HFF-Myc (cell line): Measurements from ENCODE around the gene FMO3.

ENCODE experiments used
- DNase-seq: peaks from one replicate; pipeline ENCODE4 v3.0.0-alpha.2; 2011; ENCODE audit warnings: low read depth; ENCODE audit errors: extremely low read depth
- H3K4me3 ChIP-seq: replicated peaks from 2 replicates; pipeline ENCODE4 v1.5.1; 2011; ENCODE audit warnings: low read depth, mild to moderate bottlenecking, control low read depth, low read length
- CTCF ChIP-seq: IDR thresholded peaks from 2 replicates; pipeline ENCODE4 v1.5.1; 2012; ENCODE audit warnings: mild to moderate bottlenecking, low read depth, low read length, control low read depth; ENCODE audit errors: missing control alignments

Gene FMO3

GRCh38 chr1:171090604-171091003 is at the start of gene FMO3:
FMO3 (plus strand) TSS chr1:171090905; CDS start chr1:171092659, 1,754 bp downstream.
- no peak for DNase-seq
- no peak for TF ChIP-seq CTCF
- H3K4me3 ChIP-seq: no peak within 1 kb of the TSS

- no peak for DNase-seq
- H3K4me3 ChIP-seq: no peak overlapping the region
- no peak for TF ChIP-seq CTCF
These were observed 42.7 kb upstream of the FMO3 start for GRCh38 chr1:171048014-171048413.

- DNase-seq: no peak
- H3K4me3 ChIP-seq: no peak overlapping the region
- no peak for TF ChIP-seq CTCF
These were observed 37.7 kb upstream of the FMO3 start for GRCh38 chr1:171052977-171053376.

- DNase-seq: no peak
- H3K4me3 ChIP-seq: no peak overlapping the region
- no peak for TF ChIP-seq CTCF
These were observed 34.6 kb upstream of the FMO3 start for GRCh38 chr1:171055966-171056643.

- H3K4me3 ChIP-seq: no peak overlapping the region
- DNase-seq: no peak
- no peak for TF ChIP-seq CTCF
These were observed 29.1 kb upstream of the FMO3 start for GRCh38 chr1:171061425-171062143.

GRCh38 chr1:171062902-171063301 is 27.8 kb upstream of the FMO3 start:
- no peak for DNase-seq
- no peak for TF ChIP-seq CTCF
- no peak overlapping the region for H3K4me3 ChIP-seq
